HFF-Myc (cell line): Measurements from ENCODE around the gene ATP5PO.

Experiments
- DNase-seq: peaks from one replicate; pipeline ENCODE4 v3.0.0-alpha.2; 2011; ENCODE audit warnings: low read depth; ENCODE audit errors: extremely low read depth
- H3K4me3 ChIP-seq: replicated peaks from 2 replicates; pipeline ENCODE4 v1.5.1; 2011; ENCODE audit warnings: low read depth, mild to moderate bottlenecking, control low read depth, low read length
- TF ChIP-seq, protein P1 (sequence below): IDR thresholded peaks from 2 replicates; pipeline ENCODE4 v1.5.1; 2012; ENCODE audit warnings: mild to moderate bottlenecking, low read depth, low read length, control low read depth; ENCODE audit errors: missing control alignments

Gene ATP5PO

DNA sequence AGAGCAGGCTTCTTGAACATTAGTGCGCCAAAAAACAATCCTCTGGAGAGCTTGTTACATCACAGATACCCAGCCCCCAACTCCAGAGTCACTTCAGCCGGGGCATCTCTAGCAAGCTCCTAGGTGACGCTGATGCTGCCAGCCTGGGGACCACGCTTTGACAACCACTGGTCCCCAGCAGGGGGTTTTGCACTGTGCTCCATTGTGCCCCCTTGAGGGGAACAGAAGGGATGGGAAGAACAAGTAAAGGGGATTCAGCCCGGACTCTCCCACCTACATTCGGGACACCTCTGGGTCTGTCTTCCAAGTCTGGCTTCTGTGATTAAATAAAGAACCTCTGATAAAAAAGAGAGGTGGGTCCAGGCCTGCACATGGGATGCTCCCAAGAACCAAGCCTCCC, 60.4 kb downstream of the ATP5PO start:
- no peak overlapping the region for H3K4me3 ChIP-seq
- TF ChIP-seq, protein P1, sequence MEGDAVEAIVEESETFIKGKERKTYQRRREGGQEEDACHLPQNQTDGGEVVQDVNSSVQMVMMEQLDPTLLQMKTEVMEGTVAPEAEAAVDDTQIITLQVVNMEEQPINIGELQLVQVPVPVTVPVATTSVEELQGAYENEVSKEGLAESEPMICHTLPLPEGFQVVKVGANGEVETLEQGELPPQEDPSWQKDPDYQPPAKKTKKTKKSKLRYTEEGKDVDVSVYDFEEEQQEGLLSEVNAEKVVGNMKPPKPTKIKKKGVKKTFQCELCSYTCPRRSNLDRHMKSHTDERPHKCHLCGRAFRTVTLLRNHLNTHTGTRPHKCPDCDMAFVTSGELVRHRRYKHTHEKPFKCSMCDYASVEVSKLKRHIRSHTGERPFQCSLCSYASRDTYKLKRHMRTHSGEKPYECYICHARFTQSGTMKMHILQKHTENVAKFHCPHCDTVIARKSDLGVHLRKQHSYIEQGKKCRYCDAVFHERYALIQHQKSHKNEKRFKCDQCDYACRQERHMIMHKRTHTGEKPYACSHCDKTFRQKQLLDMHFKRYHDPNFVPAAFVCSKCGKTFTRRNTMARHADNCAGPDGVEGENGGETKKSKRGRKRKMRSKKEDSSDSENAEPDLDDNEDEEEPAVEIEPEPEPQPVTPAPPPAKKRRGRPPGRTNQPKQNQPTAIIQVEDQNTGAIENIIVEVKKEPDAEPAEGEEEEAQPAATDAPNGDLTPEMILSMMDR, result peak; percentile 26
- DNase-seq, result no peak

DNA sequence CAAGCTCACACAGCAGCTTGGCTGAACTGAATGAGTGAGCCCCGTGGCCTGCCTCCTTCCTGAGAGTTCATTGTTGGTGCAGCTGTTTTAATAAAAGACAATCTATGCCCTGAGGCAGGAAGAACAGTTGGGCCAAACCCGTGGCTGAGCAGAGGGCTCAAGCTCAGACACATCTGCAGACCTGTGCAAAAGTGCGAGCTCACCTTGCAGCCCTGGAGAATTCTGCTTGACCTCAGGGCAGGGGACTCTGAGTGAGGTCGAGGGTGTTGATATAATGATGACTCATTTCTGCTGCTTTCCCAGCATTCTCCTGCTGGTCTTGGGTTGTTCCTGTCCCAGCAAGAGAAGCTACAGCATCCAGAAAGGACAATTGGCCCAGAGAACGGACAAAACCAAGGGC, 61.0 kb downstream of the ATP5PO start:
- H3K4me3 ChIP-seq, result no peak overlapping the region
- TF ChIP-seq, protein P1, result no peak
- no peak for DNase-seq
